GM10248 (cell line): ENCODE measurements around the gene GOT2.
A peak's percentile ranks its signal among the peaks of the same experiment; 100 is the strongest.
"Not testable (repeated sequence)": the region's sequence is repeated elsewhere in the genome, so short reads cannot be mapped to it uniquely, and the experiment has no call there.

Source experiments
- CTCF ChIA-PET: fragments of 300-600 bp; sonication (Branson Sonifier 250); formaldehyde crosslinking; extraction: SDS; loops from one replicate; lab custom pipeline; 2021; ENCODE audit warnings: antibody characterized with exemption; lab: Yijun Ruan, JAX
- POLR2A ChIA-PET: fragments of 350-650 bp; sonication (Branson Sonifier 250); formaldehyde crosslinking; extraction: SDS; loops from one replicate; lab custom pipeline; 2020; ENCODE audit warnings: antibody characterized with exemption; lab: Yijun Ruan, JAX
- DNase-seq: peaks from one replicate; pipeline ENCODE4 v3.0.0; 2012; ENCODE audit errors: extremely low spot score
- CTCF ChIP-seq: IDR thresholded peaks from 2 replicates; pipeline ENCODE4 v1.5.1; 2012; ENCODE audit warnings: mild to moderate bottlenecking, low read depth; ENCODE audit errors: extremely low read depth, missing control alignments, control extremely low read depth

Gene GOT2

GRCh38 chr16:58755989-58756649 is 22.0 kb upstream of the GOT2 start:
- ChIA-PET CTCF (interaction anchor here (0.5 to 2.7 kb wide), 43 partner anchors 9 to 999 kb away, joined by 3 to 30 read pairs (median 4); partner anchors contain the start of genes GOT2 and SLC38A7), POLR2A (no interaction called here)
- peak; percentile 75 for DNase-seq
- TF ChIP-seq CTCF, result peak; percentile 90

DNA sequence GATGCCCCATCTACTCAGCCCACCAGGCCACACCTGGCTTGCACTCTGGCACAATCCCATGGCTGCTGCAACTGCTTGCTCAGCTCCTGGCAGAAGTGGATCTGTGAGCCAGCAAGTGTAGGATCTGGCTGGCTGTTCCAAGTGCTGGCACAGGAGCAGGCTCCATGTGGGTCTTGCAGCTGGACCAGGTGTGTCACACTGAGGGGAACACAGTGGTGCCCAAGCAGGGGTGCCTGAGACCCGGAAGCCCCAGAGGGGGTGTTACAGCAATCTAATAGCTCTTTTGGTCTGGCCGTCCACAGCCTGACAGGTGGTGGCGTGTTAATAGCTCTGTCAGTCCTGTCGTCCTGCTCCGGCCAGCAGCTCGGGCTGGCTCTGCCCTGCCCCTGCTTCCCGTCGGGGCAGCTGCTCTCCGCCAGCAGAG is 19.6 kb upstream of the GOT2 start:
- DNase-seq, result no peak
- CTCF ChIA-PET, result interaction anchor here (0.8 to 1.1 kb wide), 2 partner anchors 24 to 74 kb away, joined by 3 read pairs; no protein-coding TSS in a partner anchor
- POLR2A ChIA-PET, result no interaction called here
- no peak for TF ChIP-seq CTCF

GRCh38 chr16:58744497-58744896 is 10.4 kb upstream of the GOT2 start:
- POLR2A ChIA-PET, result no interaction called here
- DNase-seq, result no peak
- no peak for TF ChIP-seq CTCF
- CTCF ChIA-PET, result interaction anchor here (2.0 to 3.9 kb wide), 2 partner anchors 11 to 12 kb away, joined by 9 to 15 read pairs; partner anchors contain the start of gene GOT2

DNA sequence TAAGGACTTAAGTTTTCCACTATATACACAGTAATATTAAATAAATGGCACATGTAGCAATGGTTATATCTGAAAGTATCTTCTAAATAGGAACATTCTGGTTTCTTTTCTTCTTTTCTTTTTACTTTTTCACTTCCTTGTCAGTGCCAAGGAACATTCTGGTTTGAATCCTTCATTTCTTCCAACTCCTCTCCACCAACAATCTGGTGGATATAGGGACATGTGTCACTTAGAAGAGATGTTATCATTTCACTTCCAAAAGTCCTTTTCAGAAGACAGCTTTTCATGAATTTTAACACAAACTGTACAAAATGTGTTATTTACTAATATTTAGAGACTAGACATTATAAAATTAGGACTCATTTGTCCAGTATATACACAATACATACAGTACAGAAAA is 7.9 kb upstream of the GOT2 start:
- POLR2A ChIA-PET, result no interaction called here
- TF ChIP-seq CTCF, result no peak
- CTCF ChIA-PET, result interaction anchor here (2.1 kb wide), 1 partner anchor 14 kb away, joined by 6 read pairs; no protein-coding TSS in a partner anchor
- DNase-seq, result no peak

GRCh38 chr16:58741166-58741565 is 7.0 kb upstream of the GOT2 start:
- ChIA-PET POLR2A (no interaction called here), CTCF (interaction anchor here (2.1 kb wide), 1 partner anchor 15 kb away, joined by 6 read pairs; no protein-coding TSS in a partner anchor)
- DNase-seq, result no peak
- TF ChIP-seq CTCF, result no peak

DNA sequence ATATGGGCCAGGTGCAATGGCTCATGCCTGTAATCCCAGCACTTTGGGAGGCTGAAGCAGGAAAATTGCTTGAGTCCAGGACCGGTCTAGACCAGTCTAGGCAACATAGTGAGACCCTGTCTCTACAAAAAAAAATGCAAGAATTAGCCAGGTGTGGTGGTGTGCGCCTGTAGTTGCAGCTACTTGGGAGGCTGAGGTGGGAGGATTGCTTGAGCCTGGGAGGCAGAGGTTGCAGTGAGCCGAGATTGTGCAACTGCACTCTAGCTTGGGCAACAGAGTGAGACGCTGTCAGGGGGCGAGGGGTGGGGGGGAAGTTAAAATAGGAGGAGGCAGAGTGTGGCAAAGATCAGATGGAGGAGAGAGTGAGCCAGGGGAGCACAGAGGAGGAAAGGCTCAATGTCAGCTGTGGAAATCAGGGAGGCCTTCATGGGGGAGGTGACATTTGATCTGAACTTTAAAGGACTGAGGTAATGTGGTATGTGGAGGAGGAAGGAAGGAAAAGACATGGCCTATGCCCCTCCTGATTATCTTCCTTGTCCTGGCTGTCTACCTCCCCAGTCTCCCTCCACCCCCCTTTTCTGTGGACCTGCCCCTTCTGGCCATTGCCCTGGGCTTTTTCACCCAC is 4.7 kb upstream of the GOT2 start:
- CTCF ChIA-PET, result no interaction called here
- POLR2A ChIA-PET, result no interaction called here
- TF ChIP-seq CTCF, result no peak
- DNase-seq, result no peak

DNA sequence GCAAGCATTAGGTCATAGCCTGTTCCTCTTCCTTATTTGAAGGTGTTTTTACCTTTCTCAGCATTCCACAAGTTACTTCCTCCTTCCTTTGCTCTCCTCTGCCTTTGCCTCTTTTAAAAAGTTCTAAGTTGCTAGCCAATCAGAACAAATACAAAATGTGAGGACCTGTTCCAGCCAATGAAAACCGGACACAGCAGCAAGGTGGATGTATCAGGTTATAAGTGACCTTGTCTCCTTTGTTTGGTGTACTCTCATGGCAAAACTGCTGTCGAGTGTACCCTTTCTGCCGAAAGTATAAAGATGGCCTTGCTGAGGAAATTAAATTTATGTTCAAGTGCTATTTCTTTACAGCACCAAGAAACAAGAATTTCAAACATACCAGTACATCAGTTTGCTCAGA is 2.2 kb upstream of the GOT2 start:
- CTCF ChIA-PET, result not testable (repeated sequence)

More for the DNA sequence above, 2.2 kb upstream of the GOT2 start:
- DNase-seq, POLR2A ChIA-PET: not testable (repeated sequence)
